Activated CD8-positive, alpha-beta memory T cell treated with anti-CD3 and anti-CD28 coated beads for 24 hours (primary cell): ENCODE results near the gene PPFIA1.
"Not testable (repeated sequence)": the region's sequence is repeated elsewhere in the genome, so short reads cannot be mapped to it uniquely, and the experiment has no call there.

Experiments
- DNase-seq: peaks from one replicate; pipeline ENCODE4 v3.0.0-alpha.2; 2020

The PPFIA1 gene

GRCh38 chr11:70398834-70399680 is 128.6 kb downstream of the PPFIA1 start:
- no peak for DNase-seq

GRCh38 chr11:70399681-70400112 is 129.2 kb downstream of the PPFIA1 start:
- no peak for DNase-seq

GRCh38 chr11:70400643-70401042 is 130.2 kb downstream of the PPFIA1 start:
- DNase-seq: no peak

- DNase-seq: no peak
Measured at GRCh38 chr11:70402016-70402415, 131.5 kb downstream of the PPFIA1 start.

GRCh38 chr11:70402685-70403084 is 132.2 kb downstream of the PPFIA1 start:
- DNase-seq: no peak

GRCh38 chr11:70404244-70404643 is 133.8 kb downstream of the PPFIA1 start:
- no peak for DNase-seq

- no peak for DNase-seq
Measured at GRCh38 chr11:70405679-70406395, 135.3 kb downstream of the PPFIA1 start.

GRCh38 chr11:70407121-70407520 is 136.6 kb downstream of the PPFIA1 start:
- DNase-seq: no peak

GRCh38 chr11:70407814-70408213 is 137.3 kb downstream of the PPFIA1 start:
- no peak for DNase-seq

- DNase-seq: not testable (repeated sequence)
Measured at GRCh38 chr11:70408326-70408725, 137.8 kb downstream of the PPFIA1 start.

GRCh38 chr11:70409437-70409836 is 138.9 kb downstream of the PPFIA1 start:
- no peak for DNase-seq

- no peak for DNase-seq
Measured at GRCh38 chr11:70409871-70410270, 139.4 kb downstream of the PPFIA1 start.

- DNase-seq: no peak
Measured at GRCh38 chr11:70410276-70411205, 140.1 kb downstream of the PPFIA1 start.

- no peak for DNase-seq
Measured at GRCh38 chr11:70411713-70412452, 141.4 kb downstream of the PPFIA1 start.

- DNase-seq: no peak
Measured at GRCh38 chr11:70413151-70413550, 142.7 kb downstream of the PPFIA1 start.

- no peak for DNase-seq
Measured at GRCh38 chr11:70414341-70415100, 144.0 kb downstream of the PPFIA1 start.

- no peak for DNase-seq
Measured at GRCh38 chr11:70415191-70415590, 144.7 kb downstream of the PPFIA1 start.

- DNase-seq: no peak
Measured at GRCh38 chr11:70415642-70416395, 145.3 kb downstream of the PPFIA1 start.

- no peak for DNase-seq
Measured at GRCh38 chr11:70416881-70417280, 146.4 kb downstream of the PPFIA1 start.

GRCh38 chr11:70418130-70418529 is 147.6 kb downstream of the PPFIA1 start:
- no peak for DNase-seq
